PC-3 (cell line): Measurements from ENCODE around the gene PRIM2.
"Not testable (repeated sequence)": the region's sequence is repeated elsewhere in the genome, so short reads cannot be mapped to it uniquely, and the experiment has no call there.

Experiments
- CTCF ChIP-seq: fragments of 300-600 bp; sonication (generic); conservative IDR thresholded peaks from 2 replicates; pipeline ENCODE4 v1.5.1; 2017; ENCODE audit warnings: antibody characterized with exemption, low read depth, mild to moderate bottlenecking, low read length
- EZH2 ChIP-seq: fragments of 300-600 bp; sonication (generic); IDR thresholded peaks from one replicate; pipeline ENCODE4 v1.6.1; 2017; ENCODE audit warnings: antibody characterized with exemption, mild to moderate bottlenecking, low read length; ENCODE audit not compliant: unreplicated experiment
- EZH2phosphoT487 ChIP-seq: fragments of 300-600 bp; sonication (generic); IDR thresholded peaks from 2 replicates; pipeline ENCODE4 v1.6.1; 2018; ENCODE audit warnings: mild to moderate bottlenecking, antibody characterized with exemption, low read length, borderline replicate concordance

- TF ChIP-seq CTCF, EZH2phosphoT487, EZH2: not testable (repeated sequence)
Measured at GRCh38 chr6:57480194-57480593, 162.8 kb downstream of the PRIM2 start.
